H1 (cell line): Measurements from ENCODE around the gene PLOD1.

Experiments
- BCL11A ChIP-seq, 2 experiments: IDR thresholded peaks; one replicate each; pipeline ENCODE4 v1.6.1; 2011; ENCODE audit warnings: low read depth in 2 of 2, low read length in 2 of 2, mild to moderate bottlenecking in 2 of 2
- EP300 ChIP-seq, 2 experiments: IDR thresholded peaks; 1 replicate in 1 of 2; 2 replicates in 1 of 2; pipeline ENCODE4 v1.6.1; 2011 to 2012; ENCODE audit warnings: low read depth in 2 of 2, low read length in 2 of 2, mild to moderate bottlenecking in 2 of 2, borderline replicate concordance in 1 of 2, inconsistent platforms in 1 of 2, moderate library complexity in 1 of 2
- HDAC6 ChIP-seq: IDR thresholded peaks from one replicate; pipeline ENCODE4 v1.7.1; 2012; ENCODE audit warnings: low read depth, mild to moderate bottlenecking, inconsistent platforms, low read length, moderate library complexity

DNA sequence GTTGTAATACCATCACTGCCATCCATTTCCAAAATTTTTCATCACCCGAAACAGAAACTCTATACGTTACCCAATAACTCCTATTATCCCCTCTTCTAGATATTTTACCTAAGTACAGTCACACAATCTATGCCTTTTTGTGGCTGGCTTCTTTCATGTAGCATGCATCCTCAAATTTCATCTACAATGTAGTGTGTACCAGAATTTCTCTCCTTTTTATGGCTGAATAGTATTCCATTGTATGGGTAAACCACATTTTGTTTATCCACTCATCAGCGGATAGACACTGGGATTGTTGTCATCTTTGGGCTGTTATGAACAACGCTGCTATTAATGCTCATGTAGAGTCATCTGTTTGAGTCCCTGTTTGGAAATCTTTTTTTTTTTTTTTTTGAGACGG, 29.5 kb upstream of the PLOD1 start:
- TF ChIP-seq HDAC6 (no peak), BCL11A (IDR thresholded peaks at IDR 0.05; ENCODE audit: low read depth in 2 of 2, low read length in 2 of 2) (no peak), EP300 (IDR thresholded peaks at IDR 0.05; ENCODE audit: borderline replicate concordance in 1 of 2, low read depth in 2 of 2, low read length in 2 of 2) (no peak)
